ENCODE measurements around the gene ADK.

GRCh38 chr10:74637685-74638084 is 486.7 kb downstream of the ADK start:
- TF ChIP-seq EZH2 (IDR thresholded peaks at IDR 0.05; ENCODE audit: borderline replicate concordance, low read depth, low read length, severe bottlenecking) (no peak), POLR2A (IDR thresholded peaks at IDR 0.05; ENCODE audit: low read depth, low read length) (no peak), CTCF (IDR thresholded peaks at IDR 0.05; ENCODE audit: extremely low read depth in 1 of 2, insufficient read depth in 1 of 2, low read depth in 1 of 2, low read length in 2 of 2) (no peak), MAX (IDR thresholded peaks at IDR 0.05; ENCODE audit: insufficient read depth, insufficient read length) (no peak), MYC (IDR thresholded peaks at IDR 0.05; ENCODE audit: low read depth, low read length) (no peak), POLR2AphosphoS5 (IDR thresholded peaks at IDR 0.05; ENCODE audit: insufficient read depth, low read depth, low read length) (no peak), FOS (IDR thresholded peaks at IDR 0.05; ENCODE audit: borderline replicate concordance, insufficient read depth, low read length) (no peak), JUN (IDR thresholded peaks at IDR 0.05; ENCODE audit: borderline replicate concordance, insufficient read depth, insufficient read length, low read depth) (no peak)

Data from endothelial cell of umbilical vein (primary cell).